Activated CD4-positive, alpha-beta T cell treated with anti-CD3 and anti-CD28 coated beads, Interleukin-2, amount 50 U/mL, for 48 hours (primary cell): Measurements from ENCODE around the gene KCNAB2.

Experiments
- DNase-seq, 2 experiments: peaks; one replicate each; pipeline ENCODE4 v3.0.0-alpha.2; 2020

The KCNAB2 gene

GRCh38 chr1:6134741-6135510, 89.2 kb downstream of the KCNAB2 start:
- DNase-seq, result no peak

- DNase-seq, result no peak
Measured at GRCh38 chr1:6136516-6137220, 91.0 kb downstream of the KCNAB2 start.

- no peak for DNase-seq
Measured at GRCh38 chr1:6137758-6138157, 92.1 kb downstream of the KCNAB2 start.

GRCh38 chr1:6140413-6140812, 94.7 kb downstream of the KCNAB2 start:
- no peak for DNase-seq

- DNase-seq, result peak; percentile 27 to 54
Measured at GRCh38 chr1:6141592-6141991, 95.9 kb downstream of the KCNAB2 start.

- DNase-seq, result no peak
Measured at GRCh38 chr1:6142036-6142621, 96.4 kb downstream of the KCNAB2 start.

GRCh38 chr1:6142734-6143133, 97.0 kb downstream of the KCNAB2 start:
- DNase-seq, result no peak

GRCh38 chr1:6143395-6143794, 97.7 kb downstream of the KCNAB2 start:
- DNase-seq, result no peak

GRCh38 chr1:6144175-6144574, 98.5 kb downstream of the KCNAB2 start:
- DNase-seq, result no peak

GRCh38 chr1:6144647-6145395, 99.1 kb downstream of the KCNAB2 start:
- no peak for DNase-seq

- no peak for DNase-seq
Measured at GRCh38 chr1:6145396-6145750, 99.7 kb downstream of the KCNAB2 start.

GRCh38 chr1:6145864-6146410, 100.2 kb downstream of the KCNAB2 start:
- no peak for DNase-seq

- DNase-seq, result peak; percentile 73 to 74
Measured at GRCh38 chr1:6148497-6149241, 103.0 kb downstream of the KCNAB2 start.

GRCh38 chr1:6149597-6149996, 103.9 kb downstream of the KCNAB2 start:
- DNase-seq, result no peak

- DNase-seq, result no peak
Measured at GRCh38 chr1:6150006-6150938, 104.6 kb downstream of the KCNAB2 start.
